HG03108 (cell line): ENCODE results near the gene HIC1.

Source experiments
- ATAC-seq: cut with Tn5 transposase; IDR thresholded peaks from one replicate; pipeline ENCODE4 v1.9.1; 2021; ENCODE audit warnings: moderate library complexity; ENCODE audit not compliant: unreplicated experiment

HIC1 gene

GRCh38 chr17:2044263-2044894 is 10.5 kb upstream of the HIC1 start:
- no peak for ATAC-seq

GRCh38 chr17:2047590-2047989 is 7.3 kb upstream of the HIC1 start:
- no peak for ATAC-seq

- no peak for ATAC-seq
Measured at GRCh38 chr17:2048805-2049204, 6.1 kb upstream of the HIC1 start.

- no peak for ATAC-seq
Measured at GRCh38 chr17:2049333-2050299, 5.3 kb upstream of the HIC1 start.

- no peak for ATAC-seq
Measured at GRCh38 chr17:2050300-2051060, 4.4 kb upstream of the HIC1 start.

- ATAC-seq, result no peak
Measured at GRCh38 chr17:2051061-2051932, 3.6 kb upstream of the HIC1 start.

- no peak for ATAC-seq
Measured at GRCh38 chr17:2051933-2052559, 2.9 kb upstream of the HIC1 start.

- ATAC-seq, result no peak
Measured at GRCh38 chr17:2053380-2054261, 1.3 kb upstream of the HIC1 start.

- ATAC-seq, result no peak
Measured at GRCh38 chr17:2054262-2054511, 716 bp upstream of the HIC1 start.

GRCh38 chr17:2055292-2056205 is 646 bp downstream of the HIC1 start:
- ATAC-seq, result no peak

GRCh38 chr17:2056206-2057174 is 1.6 kb downstream of the HIC1 start:
- no peak for ATAC-seq

- no peak for ATAC-seq
Measured at GRCh38 chr17:2057175-2057759, 2.4 kb downstream of the HIC1 start.

- ATAC-seq, result no peak
Measured at GRCh38 chr17:2057760-2058585, 3.1 kb downstream of the HIC1 start.

- ATAC-seq, result no peak
Measured at GRCh38 chr17:2058586-2059546, 4.0 kb downstream of the HIC1 start.
